OCI-LY7 (cell line): ENCODE measurements around the gene SPTAN1.

Experiments used
- CTCF ChIP-seq: fragments of 200-600 bp; sonication (generic); conservative IDR thresholded peaks from 2 replicates; pipeline ENCODE4 v1.5.1; 2014; ENCODE audit warnings: mild to moderate bottlenecking, antibody characterized with exemption, low read length, moderate library complexity, mixed read lengths
- EZH2phosphoT487 ChIP-seq: fragments of 200-600 bp; sonication (generic); IDR thresholded peaks from 2 replicates; pipeline ENCODE4 v1.6.1; 2018; ENCODE audit warnings: low read depth, borderline replicate concordance, mild to moderate bottlenecking, mixed run types, antibody characterized with exemption, low read length, moderate library complexity, mixed read lengths

- TF ChIP-seq CTCF (no peak), EZH2phosphoT487 (no peak)
These were observed 19.8 kb upstream of the SPTAN1 start for GRCh38 chr9:128532581-128532980.
